ENCODE data around the gene MIEF1. TPM values are rescaled to one million over a fixed set of nuclear protein-coding genes. Genes with fewer than 3 reads are reported as not detected.

Gene MIEF1
- total RNA-seq, 1 experiment from 2014 or later = 23.2 TPM

- H3K4me1 ChIP-seq (ENCODE audit: low read length) = no peaks in the 10 kb centered on the region
- H3K4me3 ChIP-seq (ENCODE audit: low read length) = no peak overlapping the region
- H3K9ac ChIP-seq (ENCODE audit: low read length) = no peak overlapping the region
- no peak overlapping the region for H2AFZ ChIP-seq (ENCODE audit: low read length)
- no peaks in the 10 kb centered on the region for H3K36me3 ChIP-seq (ENCODE audit: insufficient read depth, low read length)
- H3K9me2 ChIP-seq (replicated peaks; ENCODE audit: insufficient read depth, low read length) = no peaks in the 10 kb centered on the region
- no peak overlapping the region for H3K4me2 ChIP-seq (ENCODE audit: low read depth, low read length, poor library complexity, severe bottlenecking)
- no peak overlapping the region for H3K27ac ChIP-seq (ENCODE audit: low read length)
- no peaks in the 10 kb centered on the region for H4K20me1 ChIP-seq (ENCODE audit: insufficient read depth, low read depth, low read length)
- H3K9me3 ChIP-seq (ENCODE audit: low read length) = no peaks in the 10 kb centered on the region
- no peak for DNase-seq
- H3K27me3 ChIP-seq (ENCODE audit: low read length) = no peaks in the 10 kb centered on the region
- no peaks in the 10 kb centered on the region for H3K79me2 ChIP-seq (ENCODE audit: low read length)
Measured at GRCh38 chr22:39546889-39547586, 44.9 kb downstream of the MIEF1 start.

- H4K20me1 ChIP-seq (ENCODE audit: insufficient read depth, low read depth, low read length) = no peaks in the 10 kb centered on the region
- no peaks in the 10 kb centered on the region for H3K27me3 ChIP-seq (ENCODE audit: low read length)
- no peak overlapping the region for H3K4me2 ChIP-seq (ENCODE audit: low read depth, low read length, poor library complexity, severe bottlenecking)
- no peak for DNase-seq
- H3K4me3 ChIP-seq (ENCODE audit: low read length) = no peak overlapping the region
- no peak overlapping the region for H3K27ac ChIP-seq (ENCODE audit: low read length)
- H3K9me2 ChIP-seq (replicated peaks; ENCODE audit: insufficient read depth, low read length) = no peaks in the 10 kb centered on the region
- no peaks in the 10 kb centered on the region for H3K36me3 ChIP-seq (ENCODE audit: insufficient read depth, low read length)
- no peaks in the 10 kb centered on the region for H3K79me2 ChIP-seq (ENCODE audit: low read length)
- H3K4me1 ChIP-seq (ENCODE audit: low read length) = no peaks in the 10 kb centered on the region
- H3K9me3 ChIP-seq (ENCODE audit: low read length) = no peaks in the 10 kb centered on the region
- no peak overlapping the region for H2AFZ ChIP-seq (ENCODE audit: low read length)
- no peak overlapping the region for H3K9ac ChIP-seq (ENCODE audit: low read length)
Measured at GRCh38 chr22:39547587-39547947, 45.5 kb downstream of the MIEF1 start.

GRCh38 chr22:39553429-39553828, 51.3 kb downstream of the MIEF1 start:
- Histone ChIP-seq H2AFZ (ENCODE audit: low read length) (no peak overlapping the region), H3K4me2 (ENCODE audit: low read depth, low read length, poor library complexity, severe bottlenecking) (no peak overlapping the region), H3K4me3 (ENCODE audit: low read length) (no peak overlapping the region), H3K9me2 (replicated peaks; ENCODE audit: insufficient read depth, low read length) (no peaks in the 10 kb centered on the region), H3K9ac (ENCODE audit: low read length) (no peak overlapping the region), H3K27me3 (ENCODE audit: low read length) (no peaks in the 10 kb centered on the region), H3K27ac (ENCODE audit: low read length) (no peak overlapping the region), H3K9me3 (ENCODE audit: low read length) (no peaks in the 10 kb centered on the region), H3K79me2 (ENCODE audit: low read length) (no peaks in the 10 kb centered on the region), H4K20me1 (ENCODE audit: insufficient read depth, low read depth, low read length) (no peaks in the 10 kb centered on the region), H3K4me1 (ENCODE audit: low read length) (no peaks in the 10 kb centered on the region), H3K36me3 (ENCODE audit: insufficient read depth, low read length) (no peaks in the 10 kb centered on the region)
- DNase-seq = no peak

GRCh38 chr22:39554151-39554550, 52.1 kb downstream of the MIEF1 start:
- Histone ChIP-seq H3K27ac (ENCODE audit: low read length) (no peak overlapping the region), H3K4me2 (ENCODE audit: low read depth, low read length, poor library complexity, severe bottlenecking) (no peak overlapping the region), H4K20me1 (ENCODE audit: insufficient read depth, low read depth, low read length) (no peaks in the 10 kb centered on the region), H3K4me1 (ENCODE audit: low read length) (no peaks in the 10 kb centered on the region), H3K4me3 (ENCODE audit: low read length) (no peak overlapping the region), H3K36me3 (ENCODE audit: insufficient read depth, low read length) (no peaks in the 10 kb centered on the region), H3K9me2 (replicated peaks; ENCODE audit: insufficient read depth, low read length) (no peaks in the 10 kb centered on the region), H2AFZ (ENCODE audit: low read length) (no peak overlapping the region), H3K27me3 (ENCODE audit: low read length) (no peaks in the 10 kb centered on the region), H3K9ac (ENCODE audit: low read length) (no peak overlapping the region), H3K9me3 (ENCODE audit: low read length) (no peaks in the 10 kb centered on the region), H3K79me2 (ENCODE audit: low read length) (no peaks in the 10 kb centered on the region)
- DNase-seq = no peak

- no peaks in the 10 kb centered on the region for H3K9me2 ChIP-seq (replicated peaks; ENCODE audit: insufficient read depth, low read length)
- H3K4me1 ChIP-seq (ENCODE audit: low read length) = no peaks in the 10 kb centered on the region
- no peak overlapping the region for H2AFZ ChIP-seq (ENCODE audit: low read length)
- no peaks in the 10 kb centered on the region for H3K79me2 ChIP-seq (ENCODE audit: low read length)
- H4K20me1 ChIP-seq (ENCODE audit: insufficient read depth, low read depth, low read length) = no peaks in the 10 kb centered on the region
- no peaks in the 10 kb centered on the region for H3K9me3 ChIP-seq (ENCODE audit: low read length)
- no peaks in the 10 kb centered on the region for H3K27me3 ChIP-seq (ENCODE audit: low read length)
- no peak overlapping the region for H3K4me2 ChIP-seq (ENCODE audit: low read depth, low read length, poor library complexity, severe bottlenecking)
- DNase-seq = no peak
- no peak overlapping the region for H3K4me3 ChIP-seq (ENCODE audit: low read length)
- no peak overlapping the region for H3K9ac ChIP-seq (ENCODE audit: low read length)
- H3K27ac ChIP-seq (ENCODE audit: low read length) = no peak overlapping the region
- H3K36me3 ChIP-seq (ENCODE audit: insufficient read depth, low read length) = no peaks in the 10 kb centered on the region
Measured at GRCh38 chr22:39556970-39557841, 55.1 kb downstream of the MIEF1 start.

GRCh38 chr22:39558254-39558727, 56.2 kb downstream of the MIEF1 start:
- no peak overlapping the region for H3K4me2 ChIP-seq (ENCODE audit: low read depth, low read length, poor library complexity, severe bottlenecking)
- no peaks in the 10 kb centered on the region for H3K4me1 ChIP-seq (ENCODE audit: low read length)
- no peaks in the 10 kb centered on the region for H3K27me3 ChIP-seq (ENCODE audit: low read length)
- no peaks in the 10 kb centered on the region for H3K9me2 ChIP-seq (replicated peaks; ENCODE audit: insufficient read depth, low read length)
- no peak for DNase-seq
- no peaks in the 10 kb centered on the region for H4K20me1 ChIP-seq (ENCODE audit: insufficient read depth, low read depth, low read length)
- H3K9ac ChIP-seq (ENCODE audit: low read length) = no peak overlapping the region
- no peak overlapping the region for H3K4me3 ChIP-seq (ENCODE audit: low read length)
- H3K79me2 ChIP-seq (ENCODE audit: low read length) = no peaks in the 10 kb centered on the region
- H3K27ac ChIP-seq (ENCODE audit: low read length) = no peak overlapping the region
- no peaks in the 10 kb centered on the region for H3K36me3 ChIP-seq (ENCODE audit: insufficient read depth, low read length)
- H2AFZ ChIP-seq (ENCODE audit: low read length) = no peak overlapping the region
- no peaks in the 10 kb centered on the region for H3K9me3 ChIP-seq (ENCODE audit: low read length)

GRCh38 chr22:39558950-39559349, 56.9 kb downstream of the MIEF1 start:
- H3K4me1 ChIP-seq (ENCODE audit: low read length) = no peaks in the 10 kb centered on the region
- no peaks in the 10 kb centered on the region for H3K9me2 ChIP-seq (replicated peaks; ENCODE audit: insufficient read depth, low read length)
- H3K4me3 ChIP-seq (ENCODE audit: low read length) = no peak overlapping the region
- peaks cover 2% of the 10 kb centered on the region; the same call in 1 of the 2 replicates for H3K9me3 ChIP-seq (ENCODE audit: low read length)
- no peaks in the 10 kb centered on the region for H3K27me3 ChIP-seq (ENCODE audit: low read length)
- no peaks in the 10 kb centered on the region for H4K20me1 ChIP-seq (ENCODE audit: insufficient read depth, low read depth, low read length)
- no peaks in the 10 kb centered on the region for H3K36me3 ChIP-seq (ENCODE audit: insufficient read depth, low read length)
- H3K27ac ChIP-seq (ENCODE audit: low read length) = no peak overlapping the region
- no peak overlapping the region for H2AFZ ChIP-seq (ENCODE audit: low read length)
- H3K79me2 ChIP-seq (ENCODE audit: low read length) = no peaks in the 10 kb centered on the region
- no peak overlapping the region for H3K4me2 ChIP-seq (ENCODE audit: low read depth, low read length, poor library complexity, severe bottlenecking)
- DNase-seq = no peak
- no peak overlapping the region for H3K9ac ChIP-seq (ENCODE audit: low read length)

GRCh38 chr22:39559456-39560105, 57.5 kb downstream of the MIEF1 start:
- Histone ChIP-seq H3K27ac (ENCODE audit: low read length) (no peak overlapping the region), H3K4me3 (ENCODE audit: low read length) (no peak overlapping the region), H3K9ac (ENCODE audit: low read length) (no peak overlapping the region), H3K79me2 (ENCODE audit: low read length) (no peaks in the 10 kb centered on the region), H2AFZ (ENCODE audit: low read length) (no peak overlapping the region), H3K9me2 (replicated peaks; ENCODE audit: insufficient read depth, low read length) (no peaks in the 10 kb centered on the region), H3K9me3 (ENCODE audit: low read length) (peaks cover 5% of the 10 kb centered on the region; the same call in 1 of the 2 replicates), H3K4me2 (ENCODE audit: low read depth, low read length, poor library complexity, severe bottlenecking) (no peak overlapping the region), H3K36me3 (ENCODE audit: insufficient read depth, low read length) (no peaks in the 10 kb centered on the region), H3K27me3 (ENCODE audit: low read length) (no peaks in the 10 kb centered on the region), H4K20me1 (ENCODE audit: insufficient read depth, low read depth, low read length) (no peaks in the 10 kb centered on the region), H3K4me1 (ENCODE audit: low read length) (no peaks in the 10 kb centered on the region)
- no peak for DNase-seq
